ENCODE measurements around the gene NFKBIE. TPM values are rescaled to one million over a fixed set of nuclear protein-coding genes. Genes with fewer than 3 reads are reported as not detected.

The NFKBIE gene
- total RNA-seq, 1 donor from 2014 or later, result 5.3 TPM

- DNase-seq (ENCODE audit: low read depth), result peak; percentile 91
- no peak for FAIRE-seq
- H3K36me3 ChIP-seq (ENCODE audit: control insufficient read depth, insufficient read depth, low read length), result peaks cover 5% of the 10 kb centered on the region
- peaks cover 4% of the 10 kb centered on the region for H3K27me3 ChIP-seq (ENCODE audit: control insufficient read depth, insufficient read depth, low read length)
- no peak for TF ChIP-seq CTCF (IDR thresholded peaks at IDR 0.05; ENCODE audit: insufficient read depth, low read length, severe bottlenecking)
- H3K4me3 ChIP-seq (ENCODE audit: low read depth, low read length), result peak overlapping the region; percentile 67
Observed at GRCh38 chr6:44265722-44266233, 427 bp upstream of the NFKBIE start.

GRCh38 chr6:44264154-44265006 lies 971 bp downstream of the NFKBIE start:
- peaks cover 4% of the 10 kb centered on the region for H3K27me3 ChIP-seq (ENCODE audit: control insufficient read depth, insufficient read depth, low read length)
- no peak for DNase-seq (ENCODE audit: low read depth)
- peak overlapping the region; percentile 67 for H3K4me3 ChIP-seq (ENCODE audit: low read depth, low read length)
- no peak for FAIRE-seq
- no peak for TF ChIP-seq CTCF (IDR thresholded peaks at IDR 0.05; ENCODE audit: insufficient read depth, low read length, severe bottlenecking)
- peaks cover 9% of the 10 kb centered on the region for H3K36me3 ChIP-seq (ENCODE audit: control insufficient read depth, insufficient read depth, low read length)

- H3K4me3 ChIP-seq (ENCODE audit: low read depth, low read length), result peak overlapping the region; percentile 67
- no peak for DNase-seq (ENCODE audit: low read depth)
- no peak for FAIRE-seq
- H3K27me3 ChIP-seq (ENCODE audit: control insufficient read depth, insufficient read depth, low read length), result peaks cover 2% of the 10 kb centered on the region
- no peak for TF ChIP-seq CTCF (IDR thresholded peaks at IDR 0.05; ENCODE audit: insufficient read depth, low read length, severe bottlenecking)
- H3K36me3 ChIP-seq (ENCODE audit: control insufficient read depth, insufficient read depth, low read length), result peaks cover 12% of the 10 kb centered on the region
Observed at GRCh38 chr6:44263354-44264100, 1.8 kb downstream of the NFKBIE start.

GRCh38 chr6:44262467-44263353 lies 2.6 kb downstream of the NFKBIE start:
- no peak for TF ChIP-seq CTCF (IDR thresholded peaks at IDR 0.05; ENCODE audit: insufficient read depth, low read length, severe bottlenecking)
- Histone ChIP-seq H3K36me3 (ENCODE audit: control insufficient read depth, insufficient read depth, low read length) (peaks cover 12% of the 10 kb centered on the region), H3K27me3 (ENCODE audit: control insufficient read depth, insufficient read depth, low read length) (peaks cover 2% of the 10 kb centered on the region), H3K4me3 (ENCODE audit: low read depth, low read length) (no peak overlapping the region)
- FAIRE-seq, result no peak
- DNase-seq (ENCODE audit: low read depth), result no peak

GRCh38 chr6:44261581-44261980 lies 3.8 kb downstream of the NFKBIE start:
- H3K36me3 ChIP-seq (ENCODE audit: control insufficient read depth, insufficient read depth, low read length), result peaks cover 12% of the 10 kb centered on the region
- no peak for TF ChIP-seq CTCF (IDR thresholded peaks at IDR 0.05; ENCODE audit: insufficient read depth, low read length, severe bottlenecking)
- no peak overlapping the region for H3K4me3 ChIP-seq (ENCODE audit: low read depth, low read length)
- peaks cover under 1% of the 10 kb centered on the region for H3K27me3 ChIP-seq (ENCODE audit: control insufficient read depth, insufficient read depth, low read length)
- DNase-seq (ENCODE audit: low read depth) (no peak), FAIRE-seq (no peak)
